HG03139 (cell line): ENCODE results near the gene MYH6.
"Not testable (repeated sequence)": the region's sequence is repeated elsewhere in the genome, so short reads cannot be mapped to it uniquely, and the experiment has no call there.

Source experiments
- ATAC-seq: cut with Tn5 transposase; IDR thresholded peaks from one replicate; pipeline ENCODE4 v1.9.1; 2021; ENCODE audit not compliant: unreplicated experiment

Gene MYH6

GRCh38 chr14:23436327-23437132, 28.5 kb upstream of the MYH6 start:
- ATAC-seq: no peak

- ATAC-seq: no peak
Measured at GRCh38 chr14:23435543-23436326, 27.7 kb upstream of the MYH6 start, which contains the start of gene MYH7. TSS of gene MYH7 (minus strand) at chr14:23435660. CDS start at chr14:23433732, 1,928 bp downstream.

GRCh38 chr14:23434488-23435222, 26.6 kb upstream of the MYH6 start:
- ATAC-seq: no peak

GRCh38 chr14:23433457-23433856, 25.4 kb upstream of the MYH6 start:
- ATAC-seq: no peak

GRCh38 chr14:23432946-23433345, 24.9 kb upstream of the MYH6 start:
- ATAC-seq: no peak

GRCh38 chr14:23432102-23432925, 24.2 kb upstream of the MYH6 start:
- no peak for ATAC-seq

- no peak for ATAC-seq
Measured at GRCh38 chr14:23431486-23431885, 23.4 kb upstream of the MYH6 start.

- no peak for ATAC-seq
Measured at GRCh38 chr14:23430723-23431085, 22.6 kb upstream of the MYH6 start.

- no peak for ATAC-seq
Measured at GRCh38 chr14:23430016-23430722, 22.1 kb upstream of the MYH6 start.

GRCh38 chr14:23428686-23429495, 20.8 kb upstream of the MYH6 start:
- ATAC-seq: no peak

GRCh38 chr14:23425798-23426197, 17.7 kb upstream of the MYH6 start:
- not testable (repeated sequence) for ATAC-seq

- no peak for ATAC-seq
Measured at GRCh38 chr14:23425169-23425568, 17.1 kb upstream of the MYH6 start.

- no peak for ATAC-seq
Measured at GRCh38 chr14:23423657-23424056, 15.6 kb upstream of the MYH6 start.

- no peak for ATAC-seq
Measured at GRCh38 chr14:23421594-23421993, 13.5 kb upstream of the MYH6 start.

GRCh38 chr14:23419646-23420045, 11.6 kb upstream of the MYH6 start:
- ATAC-seq: not testable (repeated sequence)

- ATAC-seq: no peak
Measured at GRCh38 chr14:23418021-23418420, 9.9 kb upstream of the MYH6 start.

- not testable (repeated sequence) for ATAC-seq
Measured at GRCh38 chr14:23417269-23417668, 9.2 kb upstream of the MYH6 start.

GRCh38 chr14:23416801-23417200, 8.7 kb upstream of the MYH6 start:
- ATAC-seq: no peak
